Upper lobe of left lung (tissue), 6 donors: ENCODE data around the gene DCTN3. TPM values are rescaled to one million over a fixed set of nuclear protein-coding genes. Genes with fewer than 3 reads are reported as not detected.

Experiments used
- ATAC-seq, 2 donors: fragments of 200-7000 bp; cut with Tn5 transposase; one replicate each; pipeline ENCODE4 v1.9.1; 2022; ENCODE audit warnings: mild to moderate bottlenecking in 2 of 2, moderate library complexity in 2 of 2; ENCODE audit not compliant: low FRiP score in 2 of 2
- DNase-seq, 2 donors: peaks; one replicate each; pipeline ENCODE4 v3.0.0-alpha.2; 2019 to 2020
- H3K27ac ChIP-seq, 4 donors: fragments of 200-600 bp; sonication (generic); one replicate each; pipeline ENCODE4 v1.5.1; 2016 to 2019
- H3K27me3 ChIP-seq, 4 donors: fragments of 200-600 bp; sonication (generic); one replicate each; pipeline ENCODE4 v1.5.1; 2017 to 2019
- H3K36me3 ChIP-seq, 4 donors: fragments of 200-600 bp; sonication (generic); one replicate each; pipeline ENCODE4 v1.5.1; 2016 to 2019
- H3K4me1 ChIP-seq, 4 donors: fragments of 200-600 bp; sonication (generic); one replicate each; pipeline ENCODE4 v1.5.1; 2018 to 2019
- H3K4me3 ChIP-seq, 4 donors: fragments of 200-600 bp; sonication (generic); one replicate each; pipeline ENCODE4 v1.5.1; 2017 to 2019; ENCODE audit warnings: mild to moderate bottlenecking in 2 of 4, moderate library complexity in 1 of 4
- H3K9me3 ChIP-seq, 4 donors: fragments of 200-600 bp; sonication (generic); one replicate each; pipeline ENCODE4 v1.5.1; 2018 to 2019
- EP300 ChIP-seq, 4 donors: sonication (generic); formaldehyde crosslinking; IDR thresholded peaks; one replicate each; pipeline ENCODE4 v1.5.1; 2017; ENCODE audit warnings: antibody characterized with exemption in 4 of 4, control low read depth in 2 of 4
- POLR2A ChIP-seq, 4 donors: fragments of 450-650 bp; IDR thresholded peaks; one replicate each; pipeline ENCODE4 v1.5.1; 2016 to 2017; ENCODE audit warnings: antibody characterized with exemption in 4 of 4, mild to moderate bottlenecking in 2 of 4
- POLR2AphosphoS5 ChIP-seq, 2 donors: sonication (generic); formaldehyde crosslinking; IDR thresholded peaks; one replicate each; pipeline ENCODE4 v1.5.1; 2017; ENCODE audit warnings: antibody characterized with exemption in 2 of 2
- WGBS, 2 donors: methylation state at CpG; one replicate each; pipeline ENCODE4 v1.1.5; 2017 to 2018; 5-methylcytosine and 5-hydroxymethylcytosine counted together
- small RNA-seq, 4 donors: library from RNA; depleted of rRNA; stranded (forward); fragments of <200 nt; gene quantifications; one replicate each; pipeline ENCODE3, GENCODE V24; 2016
- total RNA-seq, 6 donors: library from RNA; depleted of rRNA in 4 of 6; stranded (reverse); fragments of >200 nt in 4 of 6; gene quantifications; one replicate each; pipeline versions ENCODE4 v1.1.0 to v1.2.1, GENCODE V29; 2016 to 2021
- TF ChIP-seq, protein P1 (sequence below), 6 experiments: fragments of 450-650 bp in 4 of 6; fragments of 200-600 bp in 2 of 6; sonication (generic) in 2 of 6; IDR thresholded peaks; one replicate each; pipeline ENCODE4 v1.5.1; 2016 to 2019; ENCODE audit warnings: antibody characterized with exemption in 6 of 6
- donor health status: DM: no; HTN: no; CAD: no; lungs with moderate emphysema.
- donor health status: DM: no; HTN: yes; CAD: no; lungs with severe emphysema.

The DCTN3 gene
- total RNA-seq, 6 donors from 2014 or later = 26.2 to 92.6 (median 68.1) TPM

- no peaks in the 10 kb centered on the region for H3K27me3 ChIP-seq
Observed at GRCh38 chr9:34566972-34567371, 53.3 kb downstream of the DCTN3 start.

GRCh38 chr9:34566322-34566721 is 54.0 kb downstream of the DCTN3 start:
- Histone ChIP-seq H3K9me3 (peaks cover 0 to 7% (median 2%) of the 10 kb centered on the region in 4 donors), H3K4me1 (no peaks in the 10 kb centered on the region), H3K4me3 (no peak overlapping the region), H3K27ac (no peak overlapping the region), H3K27me3 (no peaks in the 10 kb centered on the region), H3K36me3 (no peaks in the 10 kb centered on the region)
- DNase-seq = no peak
- ATAC-seq = no peak
- TF ChIP-seq POLR2A (IDR thresholded peaks at IDR 0.05) = no peak
- no peak for TF ChIP-seq POLR2AphosphoS5 (IDR thresholded peaks at IDR 0.05)
- TF ChIP-seq, protein P1, sequence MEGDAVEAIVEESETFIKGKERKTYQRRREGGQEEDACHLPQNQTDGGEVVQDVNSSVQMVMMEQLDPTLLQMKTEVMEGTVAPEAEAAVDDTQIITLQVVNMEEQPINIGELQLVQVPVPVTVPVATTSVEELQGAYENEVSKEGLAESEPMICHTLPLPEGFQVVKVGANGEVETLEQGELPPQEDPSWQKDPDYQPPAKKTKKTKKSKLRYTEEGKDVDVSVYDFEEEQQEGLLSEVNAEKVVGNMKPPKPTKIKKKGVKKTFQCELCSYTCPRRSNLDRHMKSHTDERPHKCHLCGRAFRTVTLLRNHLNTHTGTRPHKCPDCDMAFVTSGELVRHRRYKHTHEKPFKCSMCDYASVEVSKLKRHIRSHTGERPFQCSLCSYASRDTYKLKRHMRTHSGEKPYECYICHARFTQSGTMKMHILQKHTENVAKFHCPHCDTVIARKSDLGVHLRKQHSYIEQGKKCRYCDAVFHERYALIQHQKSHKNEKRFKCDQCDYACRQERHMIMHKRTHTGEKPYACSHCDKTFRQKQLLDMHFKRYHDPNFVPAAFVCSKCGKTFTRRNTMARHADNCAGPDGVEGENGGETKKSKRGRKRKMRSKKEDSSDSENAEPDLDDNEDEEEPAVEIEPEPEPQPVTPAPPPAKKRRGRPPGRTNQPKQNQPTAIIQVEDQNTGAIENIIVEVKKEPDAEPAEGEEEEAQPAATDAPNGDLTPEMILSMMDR (IDR thresholded peaks at IDR 0.05) = no peak
- TF ChIP-seq EP300 (IDR thresholded peaks at IDR 0.05) = no peak
- WGBS, 2 donors = 68 to 73% methylated on average over 5 to 7 of the region's 8 CpGs

More at GRCh38 chr9:34566972-34567371, 53.3 kb downstream of the DCTN3 start:
- TF ChIP-seq, protein P1 (IDR thresholded peaks at IDR 0.05) = no peak
- TF ChIP-seq POLR2A (IDR thresholded peaks at IDR 0.05) = no peak
- no peak for TF ChIP-seq POLR2AphosphoS5 (IDR thresholded peaks at IDR 0.05)
- TF ChIP-seq EP300 (IDR thresholded peaks at IDR 0.05) = no peak
- Histone ChIP-seq H3K36me3 (no peaks in the 10 kb centered on the region), H3K9me3 (peaks cover 0 to 4% (median under 1%) of the 10 kb centered on the region in 4 donors), H3K27ac (no peak overlapping the region), H3K4me1 (no peaks in the 10 kb centered on the region), H3K4me3 (no peak overlapping the region)
- ATAC-seq = no peak
- no peak for DNase-seq
- 77 to 83% methylated on average over 6 of the region's 6 CpGs for WGBS, 2 donors

DNA sequence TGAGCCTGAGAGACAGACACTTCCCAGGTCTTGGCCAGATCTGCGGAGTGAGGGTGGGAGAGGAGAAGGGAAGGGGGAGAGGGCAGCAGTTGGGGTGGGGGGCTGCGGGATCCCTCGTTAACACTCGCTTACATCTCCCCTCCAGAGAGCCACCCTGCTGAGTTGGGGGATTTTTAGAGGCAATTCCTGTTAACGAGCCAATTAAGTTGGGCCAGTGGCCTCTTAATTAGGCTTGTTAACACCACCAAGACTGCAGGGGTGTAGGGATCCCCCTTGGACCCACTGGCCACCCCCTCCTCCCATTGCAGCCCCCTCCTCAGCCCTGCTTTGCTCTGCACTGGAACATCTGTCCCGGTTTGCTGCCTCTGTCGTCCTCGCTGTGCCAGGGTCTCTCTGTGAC is 54.4 kb downstream of the DCTN3 start:
- Histone ChIP-seq H3K4me3 (no peak overlapping the region), H3K27me3 (no peaks in the 10 kb centered on the region), H3K4me1 (peaks cover 0 to 3% (median 0%) of the 10 kb centered on the region in 4 donors), H3K36me3 (no peaks in the 10 kb centered on the region), H3K27ac (no peak overlapping the region), H3K9me3 (peaks cover 0 to 7% (median 2%) of the 10 kb centered on the region in 4 donors)
- DNase-seq (no peak), ATAC-seq (no peak)
- 56 to 59% methylated on average over 8 of the region's 8 CpGs for WGBS, 2 donors
- TF ChIP-seq POLR2A (IDR thresholded peaks at IDR 0.05) (no peak), EP300 (IDR thresholded peaks at IDR 0.05) (no peak), POLR2AphosphoS5 (IDR thresholded peaks at IDR 0.05) (no peak)
- TF ChIP-seq, protein P1 (IDR thresholded peaks at IDR 0.05) = no peak

GRCh38 chr9:34564617-34565016 is 55.7 kb downstream of the DCTN3 start:
- peaks cover 0 to 7% (median 2%) of the 10 kb centered on the region in 4 donors for H3K9me3 ChIP-seq
- peaks cover 0 to under 1% (median 0%) of the 10 kb centered on the region in 4 donors for H3K27me3 ChIP-seq
- TF ChIP-seq, protein P1 (IDR thresholded peaks at IDR 0.05) = no peak
- TF ChIP-seq POLR2AphosphoS5 (IDR thresholded peaks at IDR 0.05) (no peak), POLR2A (IDR thresholded peaks at IDR 0.05) (no peak), EP300 (IDR thresholded peaks at IDR 0.05) (no peak)
- H3K27ac ChIP-seq = no peak overlapping the region
- H3K36me3 ChIP-seq = no peaks in the 10 kb centered on the region
- ATAC-seq (no peak), DNase-seq (peak in 1 of 2 donors; percentile 71)
- WGBS, 2 donors = 88 to 89% methylated on average over 10 to 16 of the region's 16 CpGs
- H3K4me1 ChIP-seq = peaks cover 5 to 14% (median 10%) of the 10 kb centered on the region in 4 donors
- H3K4me3 ChIP-seq = no peak overlapping the region

Small RNAs within 50 kb of the gene (small RNA-seq; reads per million reads assigned to genes)
- gene CCL27 = 0 reads per million in 4 donors

Other genes with a start within 250 kb of the DCTN3 start
- 10 to 100 TPM in 2 of 6 donors, 1 to 10 TPM in 4; 2.1 to 11.6 (median 7.4) TPM for gene MYORG, start 243.6 kb downstream of the DCTN3 start, total RNA-seq
- 10 to 100 TPM; 10.0 to 33.0 (median 15.2) TPM for gene FAM219A, start 161.9 kb downstream of the DCTN3 start, total RNA-seq
- gene DNAI1, start 161.7 kb downstream of the DCTN3 start, total RNA-seq = 10 to 100 TPM in 3 of 6 donors, 1 to 10 TPM in 2, under 1 TPM in 1; 0.37 to 39.8 (median 9.7) TPM
- 1 to 10 TPM in 1 of 6 donors, under 1 TPM in 2, not detected in 3; 0.40 to 1.4 (median 0.71) TPM for gene ENHO, start 97.5 kb downstream of the DCTN3 start, total RNA-seq
- gene CNTFR, start 30.8 kb downstream of the DCTN3 start, total RNA-seq = 1 to 10 TPM in 2 of 6 donors, under 1 TPM in 3, not detected in 1; 0.30 to 3.3 (median 0.69) TPM
- 10 to 100 TPM; 16.5 to 27.0 (median 21.7) TPM for gene RPP25L, start 8.4 kb downstream of the DCTN3 start, total RNA-seq
- gene ARID3C, start 8.6 kb upstream of the DCTN3 start, total RNA-seq = not detected
- 10 to 100 TPM; 26.7 to 52.9 (median 43.0) TPM for gene SIGMAR1, start 17.3 kb upstream of the DCTN3 start, total RNA-seq
- gene GALT, start 26.2 kb upstream of the DCTN3 start, total RNA-seq = 100 to 1,000 TPM in 1 of 6 donors, 10 to 100 TPM in 5; 33.4 to 141 (median 44.3) TPM
- 10 to 100 TPM; 14.5 to 49.2 (median 23.7) TPM for gene IL11RA, start 31.7 kb upstream of the DCTN3 start, total RNA-seq
- gene CCL27, start 42.2 kb upstream of the DCTN3 start, total RNA-seq = 10 to 100 TPM in 1 of 6 donors, not detected in 5; 32.5 TPM
- 1 to 10 TPM in 3 of 6 donors, not detected in 3; 2.0 to 5.2 (median 5.2) TPM for gene CCL19, start 70.8 kb upstream of the DCTN3 start, total RNA-seq
- 10 to 100 TPM in 5 of 6 donors, 1 to 10 TPM in 1; 7.3 to 92.0 (median 79.5) TPM for gene CCL21, start 89.6 kb upstream of the DCTN3 start, total RNA-seq